Hepatocyte (in vitro differentiated cells): ENCODE results near the gene FOXF1. TPM values are rescaled to one million over a fixed set of nuclear protein-coding genes. Genes with fewer than 3 reads are reported as not detected.
A peak's percentile ranks its signal among the peaks of the same experiment; 100 is the strongest.

Experiments used
- DNase-seq: peaks from one replicate; pipeline ENCODE4 v3.0.0-alpha.2; 2016; ENCODE audit warnings: low spot score
- H2AFZ ChIP-seq: fragments of 200-600 bp; sonication (generic); 2 replicates; pipeline ENCODE4 v1.6.0; 2016; ENCODE audit warnings: antibody characterized with exemption, mild to moderate bottlenecking
- H3K27ac ChIP-seq: fragments of 200-600 bp; sonication (generic); 2 replicates; pipeline ENCODE4 v1.5.1; 2016; ENCODE audit warnings: mild to moderate bottlenecking
- H3K27me3 ChIP-seq: fragments of 200-600 bp; sonication (generic); 2 replicates; pipeline ENCODE4 v1.6.1; 2016
- H3K36me3 ChIP-seq: fragments of 200-600 bp; sonication (generic); replicated peaks from 2 replicates; pipeline ENCODE4 v1.5.1; 2016; ENCODE audit warnings: low read depth; ENCODE audit not compliant: insufficient read depth
- H3K4me1 ChIP-seq: fragments of 200-600 bp; sonication (generic); 2 replicates; pipeline ENCODE4 v1.5.1; 2016; ENCODE audit warnings: mild to moderate bottlenecking, moderate library complexity; ENCODE audit not compliant: insufficient read depth
- H3K4me2 ChIP-seq: fragments of 200-600 bp; sonication (generic); 2 replicates; pipeline ENCODE4 v1.6.0; 2016
- H3K4me3 ChIP-seq: fragments of 200-600 bp; sonication (generic); 2 replicates; pipeline ENCODE4 v1.5.1; 2016; ENCODE audit warnings: mild to moderate bottlenecking
- H3K79me2 ChIP-seq: fragments of 200-600 bp; sonication (generic); 2 replicates; pipeline ENCODE4 v1.6.0; 2017; ENCODE audit warnings: mild to moderate bottlenecking
- H3K9me2 ChIP-seq: fragments of 200-600 bp; sonication (generic); replicated peaks from 2 replicates; pipeline ENCODE4 v1.6.0; 2017; ENCODE audit warnings: mild to moderate bottlenecking; ENCODE audit not compliant: insufficient read depth
- H3K9me3 ChIP-seq: fragments of 200-600 bp; sonication (generic); 2 replicates; pipeline ENCODE4 v1.5.1; 2016; ENCODE audit warnings: low read depth, mild to moderate bottlenecking
- H4K20me1 ChIP-seq: fragments of 200-600 bp; sonication (generic); 2 replicates; pipeline ENCODE4 v1.6.0; 2016; ENCODE audit warnings: mild to moderate bottlenecking; ENCODE audit not compliant: insufficient read depth, poor library complexity, severe bottlenecking
- CTCF ChIP-seq: fragments of 200-600 bp; sonication (generic); IDR thresholded peaks from 2 replicates; pipeline ENCODE4 v1.5.1; 2016; ENCODE audit warnings: antibody characterized with exemption, mild to moderate bottlenecking; ENCODE audit not compliant: poor library complexity
- EZH2 ChIP-seq: fragments of 200-600 bp; sonication (generic); IDR thresholded peaks from 2 replicates; pipeline ENCODE4 v1.6.1; 2016; ENCODE audit warnings: antibody characterized with exemption, mild to moderate bottlenecking, borderline replicate concordance
- EZH2phosphoT487 ChIP-seq: fragments of 200-600 bp; sonication (generic); IDR thresholded peaks from one replicate; pipeline ENCODE4 v1.6.1; 2018; ENCODE audit warnings: antibody characterized with exemption, mild to moderate bottlenecking, low read depth, moderate library complexity; ENCODE audit not compliant: unreplicated experiment, severe bottlenecking
- WGBS: methylation state at CpG from one replicate; pipeline ENCODE4 v1.1.6; 2016; ENCODE audit warnings: low lambda C conversion rate; ENCODE audit errors: missing lambda C conversion rate; 5-methylcytosine and 5-hydroxymethylcytosine counted together
- polyA plus RNA-seq: library from polyadenylated mRNA; unstranded; fragments of >200 nt; fragmentation: Nextera tagmentation; extraction: Ambion mirVana; gene quantifications from 2 replicates; pipeline ENCODE4 v1.2.1, GENCODE V29; 2016
- total RNA-seq: library from RNA; depleted of rRNA; stranded (reverse); fragments of >200 nt; gene quantifications from 2 replicates; pipeline ENCODE4 v1.2.3, GENCODE V29; 2014

Gene FOXF1
- total and polyA plus RNA-seq, 2 experiments from 2014 or later, result 26.8 to 37.4 TPM

GRCh38 chr16:86508028-86508946 is 2.0 kb upstream of the FOXF1 start:
- H3K9me2 ChIP-seq, result no peaks in the 10 kb centered on the region
- peaks cover 87% of the 10 kb centered on the region for H3K27me3 ChIP-seq
- H3K79me2 ChIP-seq, result peaks cover 78% of the 10 kb centered on the region
- WGBS, result 2% methylated on average over 93 of the region's 99 CpGs
- DNase-seq, result no peak
- H3K9me3 ChIP-seq, result no peaks in the 10 kb centered on the region
- peaks cover 2% of the 10 kb centered on the region for H3K4me1 ChIP-seq
- H3K36me3 ChIP-seq, result no peaks in the 10 kb centered on the region
- H3K4me2 ChIP-seq, result peak overlapping the region; percentile 89
- peak overlapping the region; percentile 49 for H3K4me3 ChIP-seq
- H4K20me1 ChIP-seq, result peaks cover 16% of the 10 kb centered on the region
- peak overlapping the region; percentile 99 for H3K27ac ChIP-seq
- TF ChIP-seq CTCF (no peak), EZH2phosphoT487 (peak; percentile 57), EZH2 (peak; percentile 78)
- H2AFZ ChIP-seq, result no peak overlapping the region

- Histone ChIP-seq H3K4me3 (peak overlapping the region; percentile 49), H3K9me2 (no peaks in the 10 kb centered on the region), H2AFZ (peak overlapping the region; percentile 10), H3K9me3 (no peaks in the 10 kb centered on the region), H3K27me3 (peaks cover 84% of the 10 kb centered on the region), H3K4me1 (peaks cover 2% of the 10 kb centered on the region), H3K36me3 (no peaks in the 10 kb centered on the region), H3K79me2 (peaks cover 78% of the 10 kb centered on the region), H4K20me1 (peaks cover 18% of the 10 kb centered on the region), H3K4me2 (peak overlapping the region; percentile 89), H3K27ac (peak overlapping the region; percentile 99)
- TF ChIP-seq CTCF (no peak), EZH2phosphoT487 (peak; percentile 68), EZH2 (peak; percentile 78)
- under 1% methylated on average over 70 of the region's 79 CpGs for WGBS
- DNase-seq, result peak; percentile 70
Observed at GRCh38 chr16:86508947-86509758, 1.2 kb upstream of the FOXF1 start.

- peaks cover 78% of the 10 kb centered on the region for H3K79me2 ChIP-seq
- H3K4me1 ChIP-seq, result peaks cover 2% of the 10 kb centered on the region
- H3K9me2 ChIP-seq, result no peaks in the 10 kb centered on the region
- peak overlapping the region; percentile 89 for H3K4me2 ChIP-seq
- H3K9me3 ChIP-seq, result no peaks in the 10 kb centered on the region
- DNase-seq, result peak; percentile 87
- peak overlapping the region; percentile 99 for H3K27ac ChIP-seq
- TF ChIP-seq EZH2phosphoT487 (peak; percentile 57), CTCF (peak; percentile 7), EZH2 (peak; percentile 11)
- H3K27me3 ChIP-seq, result peaks cover 84% of the 10 kb centered on the region
- H2AFZ ChIP-seq, result no peak overlapping the region
- peaks cover 26% of the 10 kb centered on the region for H4K20me1 ChIP-seq
- 1% methylated on average over 27 of the region's 84 CpGs for WGBS
- no peaks in the 10 kb centered on the region for H3K36me3 ChIP-seq
- H3K4me3 ChIP-seq, result peak overlapping the region; percentile 49
Observed at GRCh38 chr16:86509759-86510464, 415 bp upstream of the FOXF1 start.
